CD14-positive monocyte (primary cell): ENCODE data around the gene VSTM4. TPM values are rescaled to one million over a fixed set of nuclear protein-coding genes. Genes with fewer than 3 reads are reported as not detected.

Source experiments
- DNase-seq, 3 donors: peaks; one replicate each; pipeline ENCODE4 v3.0.0-alpha.2; 2011 to 2022
- H2AFZ ChIP-seq: 2 replicates; pipeline ENCODE4 v1.6.0; 2012; ENCODE audit warnings: mild to moderate bottlenecking, low read depth, low read length, inconsistent platforms; ENCODE audit not compliant: insufficient read depth, poor library complexity, severe bottlenecking
- H3K27ac ChIP-seq, 2 donors: 1 replicate in 1 of 2; 2 replicates in 1 of 2; pipeline ENCODE4 v1.5.1; 2012 to 2013; ENCODE audit warnings: low read length in 2 of 2, control low read depth in 1 of 2, inconsistent platforms in 1 of 2, low read depth in 1 of 2, mild to moderate bottlenecking in 1 of 2
- H3K27me3 ChIP-seq, 2 donors: one replicate each; pipeline versions ENCODE4 v1.6.0 to v1.6.1; 2011 to 2013; ENCODE audit warnings: low read length in 2 of 2; ENCODE audit not compliant: control insufficient read depth in 2 of 2, insufficient read depth in 2 of 2
- H3K36me3 ChIP-seq, 2 donors: replicated peaks in 1 of 2; 1 replicate in 1 of 2; 2 replicates in 1 of 2; pipeline versions ENCODE4 v1.5.1 to v1.6.1; 2012 to 2013; ENCODE audit warnings: low read length in 2 of 2, control low read depth in 1 of 2, inconsistent platforms in 1 of 2, mild to moderate bottlenecking in 1 of 2; ENCODE audit not compliant: insufficient read depth in 2 of 2, control insufficient read depth in 1 of 2
- H3K4me1 ChIP-seq, 2 donors: 1 replicate in 1 of 2; 2 replicates in 1 of 2; pipeline versions ENCODE4 v1.5.1 to v1.6.1; 2012 to 2013; ENCODE audit warnings: low read length in 2 of 2, control low read depth in 1 of 2, inconsistent platforms in 1 of 2, mild to moderate bottlenecking in 1 of 2, moderate library complexity in 1 of 2; ENCODE audit not compliant: insufficient read depth in 2 of 2, control insufficient read depth in 1 of 2
- H3K4me2 ChIP-seq: replicated peaks from 2 replicates; pipeline ENCODE3; 2012; ENCODE audit warnings: low read length, moderate library complexity, mild to moderate bottlenecking; ENCODE audit not compliant: poor library complexity, severe bottlenecking; ENCODE audit errors: extremely low read depth
- H3K4me3 ChIP-seq, 3 experiments: fragments of 200-600 bp in 1 of 3; sonication (generic) in 1 of 3; replicated peaks in 1 of 3; 1 replicate in 2 of 3; 2 replicates in 1 of 3; pipeline ENCODE4 v1.5.1; 2011 to 2013; ENCODE audit warnings: low read length in 3 of 3, mild to moderate bottlenecking in 3 of 3, control low read depth in 2 of 3, low read depth in 2 of 3, inconsistent platforms in 1 of 3, moderate library complexity in 1 of 3
- H3K79me2 ChIP-seq: 2 replicates; pipeline ENCODE4 v1.6.0; 2012; ENCODE audit warnings: mild to moderate bottlenecking, control low read depth, inconsistent platforms, low read length, moderate library complexity; ENCODE audit not compliant: insufficient read depth
- H3K9ac ChIP-seq: 2 replicates; pipeline ENCODE4 v1.6.0; 2017; ENCODE audit warnings: low read length, mild to moderate bottlenecking; ENCODE audit not compliant: insufficient read depth, poor library complexity, severe bottlenecking
- H3K9me3 ChIP-seq, 2 donors: replicated peaks in 1 of 2; 1 replicate in 1 of 2; 2 replicates in 1 of 2; pipeline versions ENCODE4 v1.5.1 to v1.6.1; 2012 to 2013; ENCODE audit warnings: low read length in 2 of 2, control low read depth in 1 of 2; ENCODE audit not compliant: control insufficient read depth in 1 of 2, insufficient read depth in 1 of 2
- H4K20me1 ChIP-seq: 2 replicates; pipeline ENCODE4 v1.6.0; 2012; ENCODE audit warnings: mild to moderate bottlenecking, low read length, control low read depth, moderate library complexity; ENCODE audit not compliant: insufficient read depth
- H3K27ac Mint-ChIP-seq, 7 donors: one replicate each; pipeline ENCODE4 v1.8.0; 2020; ENCODE audit warnings: mild to moderate bottlenecking in 7 of 7, mixed read lengths in 7 of 7, moderate library complexity in 6 of 7, inconsistent platforms in 2 of 7
- H3K27me3 Mint-ChIP-seq, 3 donors: one replicate each; pipeline ENCODE4 v1.8.0; 2021 to 2022; ENCODE audit warnings: low read depth in 3 of 3, mild to moderate bottlenecking in 3 of 3, mixed read lengths in 3 of 3, moderate library complexity in 3 of 3, inconsistent platforms in 1 of 3
- H3K36me3 Mint-ChIP-seq, 2 donors: one replicate each; pipeline ENCODE4 v1.8.0; 2020; ENCODE audit warnings: mixed read lengths in 2 of 2, inconsistent platforms in 1 of 2, mild to moderate bottlenecking in 1 of 2
- H3K4me1 Mint-ChIP-seq: one replicate; pipeline ENCODE4 v1.8.0; 2020; ENCODE audit warnings: mild to moderate bottlenecking, mixed read lengths
- H3K4me3 Mint-ChIP-seq, 2 donors: one replicate each; pipeline ENCODE4 v1.8.0; 2020; ENCODE audit warnings: mild to moderate bottlenecking in 2 of 2, mixed read lengths in 2 of 2, moderate library complexity in 1 of 2
- H3K9me3 Mint-ChIP-seq, 7 donors: one replicate each; pipeline ENCODE4 v1.8.0; 2020 to 2022; ENCODE audit warnings: mixed read lengths in 7 of 7, mild to moderate bottlenecking in 6 of 7, moderate library complexity in 6 of 7, inconsistent platforms in 2 of 7
- WGBS: methylation state at CpG from one replicate; pipeline ENCODE4 v1.1.5; 2013; ENCODE audit warnings: missing lambda C conversion rate; ENCODE audit not compliant: insufficient coverage; 5-methylcytosine and 5-hydroxymethylcytosine counted together
- intact Hi-C, 2 donors: fragments of 100-400 bp; cut with micrococcal nuclease; formaldehyde crosslinking; loops; one replicate each; pipeline versions ENCODE4 v1.15.0 to v1.15.1; 2023
- polyA plus RNA-seq, 3 donors: library from polyadenylated mRNA; depleted of rRNA in 1 of 3; unstranded in 2 of 3; stranded (reverse) in 1 of 3; fragments of 300-500 nt in 2 of 3; fragments of >200 nt in 1 of 3; fragmentation: Illumina TruSeq in 2 of 3; gene quantifications; 1 replicate in 2 of 3; 2 replicates in 1 of 3; pipeline ENCODE4 v1.2.3, GENCODE V29; 2012 to 2021
- TF ChIP-seq, protein P1 (sequence below): fragments of 200-600 bp; IDR thresholded peaks from one replicate; pipeline ENCODE4 v1.8.0; 2022; ENCODE audit warnings: antibody characterized with exemption, mild to moderate bottlenecking

Gene VSTM4
- polyA plus RNA-seq, 3 donors: not detected

DNA sequence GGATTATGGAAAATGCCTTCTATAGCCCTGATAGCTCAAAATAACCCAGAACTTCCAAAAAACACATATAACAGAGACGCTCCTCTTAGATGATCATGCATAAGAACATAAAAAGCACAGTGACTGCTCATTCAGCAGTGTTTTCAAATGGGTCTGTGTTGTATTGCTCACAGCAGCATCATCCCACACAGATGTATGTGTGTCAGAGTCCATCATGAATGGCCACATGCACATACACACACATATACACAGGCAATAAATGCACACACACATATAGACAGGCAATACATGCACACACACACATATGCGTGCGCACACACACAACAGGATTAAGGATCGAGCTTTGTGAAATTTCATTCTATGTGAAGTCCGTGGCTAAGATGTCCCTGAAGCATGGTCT lies 46.7 kb upstream of the VSTM4 start:
- Mint-ChIP-seq H3K4me1 (peaks cover 13% of the 10 kb centered on the region), H3K27ac (peak overlapping the region in 1 of 7 donors; percentile 62), H3K9me3 (no peaks in the 10 kb centered on the region), H3K36me3 (peaks cover 0 to 7% of the 10 kb centered on the region in 2 donors), H3K27me3 (peaks cover 1 to 9% (median 6%) of the 10 kb centered on the region in 3 donors), H3K4me3 (no peak overlapping the region)
- intact Hi-C loops: no loop called here
- WGBS: 75% methylated on average over 4 of the region's 5 CpGs
- Histone ChIP-seq H3K79me2 (no peaks in the 10 kb centered on the region), H3K36me3 (no peaks in the 10 kb centered on the region), H3K4me1 (no peaks in the 10 kb centered on the region), H3K9ac (no peak overlapping the region), H2AFZ (no peak overlapping the region), H4K20me1 (no peaks in the 10 kb centered on the region), H3K27ac (no peak overlapping the region), H3K27me3 (no peaks in the 10 kb centered on the region), H3K4me3 (no peak overlapping the region), H3K4me2 (no peak overlapping the region), H3K9me3 (no peaks in the 10 kb centered on the region)
- TF ChIP-seq, protein P1, sequence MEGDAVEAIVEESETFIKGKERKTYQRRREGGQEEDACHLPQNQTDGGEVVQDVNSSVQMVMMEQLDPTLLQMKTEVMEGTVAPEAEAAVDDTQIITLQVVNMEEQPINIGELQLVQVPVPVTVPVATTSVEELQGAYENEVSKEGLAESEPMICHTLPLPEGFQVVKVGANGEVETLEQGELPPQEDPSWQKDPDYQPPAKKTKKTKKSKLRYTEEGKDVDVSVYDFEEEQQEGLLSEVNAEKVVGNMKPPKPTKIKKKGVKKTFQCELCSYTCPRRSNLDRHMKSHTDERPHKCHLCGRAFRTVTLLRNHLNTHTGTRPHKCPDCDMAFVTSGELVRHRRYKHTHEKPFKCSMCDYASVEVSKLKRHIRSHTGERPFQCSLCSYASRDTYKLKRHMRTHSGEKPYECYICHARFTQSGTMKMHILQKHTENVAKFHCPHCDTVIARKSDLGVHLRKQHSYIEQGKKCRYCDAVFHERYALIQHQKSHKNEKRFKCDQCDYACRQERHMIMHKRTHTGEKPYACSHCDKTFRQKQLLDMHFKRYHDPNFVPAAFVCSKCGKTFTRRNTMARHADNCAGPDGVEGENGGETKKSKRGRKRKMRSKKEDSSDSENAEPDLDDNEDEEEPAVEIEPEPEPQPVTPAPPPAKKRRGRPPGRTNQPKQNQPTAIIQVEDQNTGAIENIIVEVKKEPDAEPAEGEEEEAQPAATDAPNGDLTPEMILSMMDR: no peak
- DNase-seq: no peak

DNA sequence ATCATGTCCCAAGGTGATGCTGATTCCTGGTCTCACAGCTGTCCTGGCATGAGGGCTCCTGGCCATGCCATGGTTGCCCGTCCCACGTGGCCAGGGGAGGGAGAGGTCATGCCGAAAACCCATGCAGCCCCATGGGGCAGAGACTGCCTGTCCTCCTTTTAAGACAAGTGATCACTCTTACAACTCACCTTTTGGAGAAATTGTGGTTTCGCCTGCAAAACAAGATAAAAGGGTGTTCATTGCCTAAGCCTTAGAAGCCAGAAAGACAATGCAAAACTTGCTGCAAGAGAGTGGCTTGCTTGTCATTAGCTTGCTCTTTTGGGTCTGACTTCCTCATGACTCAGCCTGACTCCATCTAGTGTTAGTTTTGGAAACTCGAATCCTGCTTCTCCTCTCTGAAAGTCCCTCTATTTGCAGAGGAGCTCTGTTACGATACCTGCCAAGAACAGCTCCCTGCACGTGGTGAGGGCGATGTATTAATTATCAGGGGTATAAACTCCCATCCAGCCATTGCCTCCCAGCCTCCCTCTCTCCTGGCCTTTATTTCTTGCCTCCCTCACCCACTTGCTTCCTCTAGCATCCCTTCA lies 46.2 kb upstream of the VSTM4 start:
- Histone ChIP-seq H3K4me1 (no peaks in the 10 kb centered on the region), H3K9ac (no peak overlapping the region), H3K36me3 (no peaks in the 10 kb centered on the region), H3K27me3 (no peaks in the 10 kb centered on the region), H3K4me3 (no peak overlapping the region), H3K4me2 (no peak overlapping the region), H4K20me1 (no peaks in the 10 kb centered on the region), H3K27ac (no peak overlapping the region), H3K79me2 (no peaks in the 10 kb centered on the region), H3K9me3 (no peaks in the 10 kb centered on the region), H2AFZ (no peak overlapping the region)
- intact Hi-C loops: no loop called here
- peak overlapping the region in 1 of 7 donors; percentile 16 for H3K27ac Mint-ChIP-seq
- no peaks in the 10 kb centered on the region for H3K9me3 Mint-ChIP-seq
- H3K36me3 Mint-ChIP-seq: peaks cover 0 to 4% of the 10 kb centered on the region in 2 donors
- peaks cover 14% of the 10 kb centered on the region for H3K4me1 Mint-ChIP-seq
- no CpG with 5 or more reads among the region's 8 CpGs for WGBS
- H3K4me3 Mint-ChIP-seq: no peak overlapping the region
- peaks cover 0 to 9% (median 6%) of the 10 kb centered on the region in 3 donors for H3K27me3 Mint-ChIP-seq
- TF ChIP-seq, protein P1: peak; percentile 43
- peak in 1 of 3 donors; percentile 36 for DNase-seq
